IPS-15b (cell line): ENCODE measurements around the gene DYNC1I2.

Experiments used
- H3K27me3 ChIP-seq: one replicate; pipeline ENCODE4 v1.6.1; 2013; ENCODE audit warnings: low read length; ENCODE audit not compliant: control insufficient read depth, insufficient read depth
- H3K36me3 ChIP-seq: one replicate; pipeline ENCODE4 v1.6.1; 2013; ENCODE audit warnings: low read length; ENCODE audit not compliant: control insufficient read depth, insufficient read depth
- H3K4me1 ChIP-seq: one replicate; pipeline ENCODE4 v1.6.1; 2013; ENCODE audit warnings: mild to moderate bottlenecking, low read length; ENCODE audit not compliant: control insufficient read depth, insufficient read depth
- H3K4me3 ChIP-seq: one replicate; pipeline ENCODE4 v1.5.1; 2013; ENCODE audit warnings: low read depth, low read length
- H3K9ac ChIP-seq: one replicate; pipeline ENCODE4 v1.6.1; 2013; ENCODE audit warnings: low read depth, mild to moderate bottlenecking, low read length
- H3K9me3 ChIP-seq: one replicate; pipeline ENCODE4 v1.6.1; 2013; ENCODE audit warnings: mild to moderate bottlenecking, low read length; ENCODE audit not compliant: control insufficient read depth, insufficient read depth

The DYNC1I2 gene

GRCh38 chr2:171719660-171720059, 32.4 kb downstream of the DYNC1I2 start:
- Histone ChIP-seq H3K27me3 (no peaks in the 10 kb centered on the region), H3K36me3 (no peaks in the 10 kb centered on the region), H3K4me3 (no peak overlapping the region), H3K9me3 (no peaks in the 10 kb centered on the region), H3K4me1 (peaks cover 3% of the 10 kb centered on the region), H3K9ac (no peak overlapping the region)

DNA sequence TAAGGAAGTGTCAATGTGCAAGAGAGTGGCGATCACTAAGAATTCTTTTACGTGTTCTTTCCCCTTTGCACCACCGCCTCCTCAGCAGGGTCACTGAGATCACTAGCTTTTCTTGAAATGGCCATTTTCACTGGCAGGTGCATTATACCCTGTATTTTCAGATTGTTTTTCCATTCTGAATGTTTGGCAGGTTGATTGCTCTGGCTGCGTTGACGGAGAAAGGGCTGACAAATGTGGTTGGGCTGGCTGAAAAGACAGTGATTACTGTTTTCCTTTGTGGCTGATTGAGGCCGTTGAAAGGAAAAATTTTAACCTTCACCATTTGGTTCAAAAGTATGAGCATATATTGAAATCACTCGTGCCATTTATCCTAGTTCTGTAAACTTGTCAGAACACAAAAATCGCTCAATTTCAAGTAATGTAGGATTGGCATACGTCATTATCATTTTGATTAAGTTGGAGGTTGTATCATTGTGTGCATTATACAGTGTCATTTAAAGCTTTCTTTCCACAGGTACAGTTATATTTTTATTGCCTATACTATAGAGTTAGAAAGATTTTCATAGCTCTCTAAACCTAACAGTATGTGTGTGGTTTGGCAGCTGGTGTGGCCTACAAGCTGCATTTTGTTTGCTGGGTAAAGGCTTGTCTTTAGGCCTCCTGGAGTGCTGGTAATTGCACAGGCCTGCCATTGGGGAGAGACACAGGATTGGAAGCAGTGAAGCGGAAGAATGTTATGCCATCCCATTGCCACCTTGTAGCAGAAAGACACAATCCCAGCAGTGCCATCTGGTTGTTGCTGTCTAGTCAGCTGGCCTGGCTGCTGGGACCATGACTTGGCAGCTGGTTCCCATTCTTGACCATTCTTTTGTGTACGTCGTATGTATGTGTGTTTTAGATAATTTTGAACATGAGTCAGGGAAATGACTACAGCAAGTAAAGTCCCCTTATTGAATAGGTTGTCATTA, 36.7 kb downstream of the DYNC1I2 start:
- no peaks in the 10 kb centered on the region for H3K27me3 ChIP-seq
- peaks cover 3% of the 10 kb centered on the region for H3K4me1 ChIP-seq
- H3K9ac ChIP-seq: no peak overlapping the region
- no peak overlapping the region for H3K4me3 ChIP-seq
- H3K9me3 ChIP-seq: no peaks in the 10 kb centered on the region
- H3K36me3 ChIP-seq: peaks cover 7% of the 10 kb centered on the region

- H3K36me3 ChIP-seq: peaks cover 7% of the 10 kb centered on the region
- H3K9ac ChIP-seq: no peak overlapping the region
- H3K27me3 ChIP-seq: no peaks in the 10 kb centered on the region
- H3K4me1 ChIP-seq: peaks cover 3% of the 10 kb centered on the region
- no peaks in the 10 kb centered on the region for H3K9me3 ChIP-seq
- H3K4me3 ChIP-seq: no peak overlapping the region
Measured at GRCh38 chr2:171726847-171727450, 39.7 kb downstream of the DYNC1I2 start.

- Histone ChIP-seq H3K36me3 (peaks cover 7% of the 10 kb centered on the region), H3K9me3 (no peaks in the 10 kb centered on the region), H3K4me1 (peaks cover 1% of the 10 kb centered on the region), H3K27me3 (no peaks in the 10 kb centered on the region), H3K4me3 (no peak overlapping the region), H3K9ac (no peak overlapping the region)
Measured at GRCh38 chr2:171728989-171729951, 42.0 kb downstream of the DYNC1I2 start.

- no peaks in the 10 kb centered on the region for H3K4me1 ChIP-seq
- no peak overlapping the region for H3K4me3 ChIP-seq
- H3K9me3 ChIP-seq: no peaks in the 10 kb centered on the region
- H3K9ac ChIP-seq: no peak overlapping the region
- no peaks in the 10 kb centered on the region for H3K27me3 ChIP-seq
- peaks cover 7% of the 10 kb centered on the region for H3K36me3 ChIP-seq
Measured at GRCh38 chr2:171729952-171730317, 42.7 kb downstream of the DYNC1I2 start.

DNA sequence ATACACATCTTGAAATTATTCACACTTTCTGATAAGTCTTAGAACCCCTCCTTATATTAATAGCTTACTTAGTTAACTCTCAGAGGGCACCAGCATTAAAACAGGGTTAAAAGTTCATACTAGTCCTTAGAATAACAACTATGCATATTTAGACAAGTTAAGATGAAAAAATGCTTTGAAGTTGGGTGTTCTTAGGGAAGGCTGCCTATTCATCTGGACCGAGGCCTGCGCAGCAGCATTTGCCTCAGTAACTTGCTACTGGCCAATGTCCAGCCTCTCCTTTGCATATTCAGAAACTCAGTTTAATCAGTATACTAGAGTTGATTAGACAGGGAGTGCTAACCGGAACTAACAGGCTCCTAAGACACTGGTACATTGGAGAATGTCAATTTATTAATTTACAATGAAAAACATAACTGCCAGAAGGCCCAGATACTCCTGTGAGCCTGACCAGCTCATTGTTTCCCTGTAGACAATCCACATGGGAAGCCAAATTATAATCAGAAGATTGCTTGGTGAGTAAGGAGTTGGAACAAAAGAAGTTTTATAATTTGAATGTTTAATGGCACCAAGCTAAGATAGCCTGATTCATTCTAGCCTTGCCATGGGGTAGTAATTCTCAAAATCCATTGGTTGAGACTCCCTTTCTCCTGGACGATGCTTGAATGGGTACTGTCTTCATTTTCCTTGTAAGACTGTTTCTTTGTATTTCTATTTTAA, 48.9 kb downstream of the DYNC1I2 start:
- Histone ChIP-seq H3K9me3 (no peaks in the 10 kb centered on the region), H3K27me3 (no peaks in the 10 kb centered on the region), H3K4me3 (no peak overlapping the region), H3K9ac (no peak overlapping the region), H3K36me3 (peaks cover 4% of the 10 kb centered on the region), H3K4me1 (no peaks in the 10 kb centered on the region)

GRCh38 chr2:171741189-171741588, 53.9 kb downstream of the DYNC1I2 start:
- Histone ChIP-seq H3K4me1 (no peaks in the 10 kb centered on the region), H3K9ac (no peak overlapping the region), H3K9me3 (no peaks in the 10 kb centered on the region), H3K36me3 (peaks cover 4% of the 10 kb centered on the region), H3K4me3 (no peak overlapping the region), H3K27me3 (no peaks in the 10 kb centered on the region)

DNA sequence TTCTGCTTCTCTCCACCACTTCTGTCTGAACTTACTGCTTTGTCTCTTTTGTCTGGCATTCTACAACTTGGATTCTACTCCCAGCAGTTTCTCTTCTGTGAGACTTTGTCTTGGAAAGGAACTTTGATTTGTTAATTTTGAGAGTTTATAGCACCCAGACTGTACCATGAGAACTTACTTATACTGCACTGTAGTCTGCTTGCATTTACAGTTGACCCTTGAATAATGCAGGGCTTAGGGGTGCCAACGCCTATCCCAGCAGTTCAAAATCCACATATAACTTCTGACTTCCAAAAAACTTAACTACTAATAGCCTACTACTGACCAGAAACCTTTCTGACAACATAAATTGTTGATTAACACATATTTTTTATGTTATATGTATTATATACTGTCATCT, 55.5 kb downstream of the DYNC1I2 start:
- Histone ChIP-seq H3K9ac (no peak overlapping the region), H3K36me3 (peaks cover 4% of the 10 kb centered on the region)

DNA sequence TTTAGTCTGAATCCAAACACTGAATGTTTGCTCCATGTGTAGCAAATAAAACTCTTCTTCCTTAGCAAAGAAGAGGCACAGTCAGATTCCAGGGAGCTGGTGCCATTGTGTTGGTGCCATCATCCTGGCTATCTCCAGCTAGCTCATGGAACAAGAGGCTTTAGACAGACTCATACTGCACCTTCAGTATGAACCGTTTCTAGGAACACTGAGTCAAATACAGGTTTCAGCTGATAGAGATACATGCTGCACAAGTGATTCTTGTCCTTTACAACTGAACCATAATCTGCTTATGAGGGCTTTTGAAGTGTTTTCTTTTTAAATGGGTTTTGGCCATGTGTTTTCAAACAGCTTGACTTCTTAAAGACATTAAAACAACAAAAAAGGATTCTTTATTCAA, 57.9 kb downstream of the DYNC1I2 start:
- Histone ChIP-seq H3K4me1 (no peaks in the 10 kb centered on the region), H3K27me3 (no peaks in the 10 kb centered on the region), H3K9me3 (no peaks in the 10 kb centered on the region), H3K36me3 (no peaks in the 10 kb centered on the region), H3K9ac (no peak overlapping the region), H3K4me3 (no peak overlapping the region)

More for the DNA sequence above, 55.5 kb downstream of the DYNC1I2 start:
- H3K4me3 ChIP-seq: no peak overlapping the region
- H3K9me3 ChIP-seq: no peaks in the 10 kb centered on the region
- no peaks in the 10 kb centered on the region for H3K4me1 ChIP-seq
- H3K27me3 ChIP-seq: no peaks in the 10 kb centered on the region

DNA sequence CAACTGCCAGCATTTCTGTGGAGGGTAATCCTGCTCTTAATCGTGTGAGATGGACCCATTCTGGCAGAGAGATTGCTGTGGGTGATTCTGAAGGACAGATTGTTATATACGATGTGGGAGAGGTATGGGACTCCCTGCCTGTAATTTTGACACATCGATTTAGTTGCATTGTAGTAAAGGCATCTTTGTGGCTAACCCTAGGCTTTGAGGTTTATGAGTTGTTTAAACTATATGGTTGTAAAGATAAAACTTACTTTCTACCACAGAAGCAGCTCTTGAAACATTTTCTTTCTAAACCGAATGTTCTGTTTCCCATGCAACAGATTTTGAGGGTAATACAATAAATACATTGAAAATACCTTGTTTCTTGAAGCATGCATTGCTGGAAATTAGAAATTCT, 58.5 kb downstream of the DYNC1I2 start:
- no peak overlapping the region for H3K4me3 ChIP-seq
- H3K36me3 ChIP-seq: no peaks in the 10 kb centered on the region
- H3K27me3 ChIP-seq: no peaks in the 10 kb centered on the region

DNA sequence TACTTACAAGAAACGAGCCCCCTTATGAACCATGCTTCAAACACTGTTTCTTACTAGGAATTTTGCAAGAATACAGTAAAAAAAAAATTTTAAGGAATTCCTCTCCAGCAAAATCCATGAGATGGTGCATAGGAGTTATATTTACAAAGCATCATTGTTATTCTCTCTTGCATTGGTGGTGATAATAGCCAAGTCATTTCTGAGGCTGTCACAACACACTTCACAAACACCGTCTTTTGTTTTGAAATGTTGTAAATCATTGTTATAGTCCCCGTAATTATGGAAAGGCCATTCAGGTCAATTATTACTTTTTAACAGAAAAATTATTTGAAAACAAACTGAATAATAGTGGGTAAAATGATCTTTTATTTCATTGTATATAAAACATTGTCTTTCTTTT, 60.1 kb downstream of the DYNC1I2 start:
- no peaks in the 10 kb centered on the region for H3K36me3 ChIP-seq
- no peaks in the 10 kb centered on the region for H3K4me1 ChIP-seq
- no peaks in the 10 kb centered on the region for H3K9me3 ChIP-seq
- H3K9ac ChIP-seq: no peak overlapping the region
- H3K27me3 ChIP-seq: no peaks in the 10 kb centered on the region
- H3K4me3 ChIP-seq: no peak overlapping the region

More for the DNA sequence above, 58.5 kb downstream of the DYNC1I2 start:
- Histone ChIP-seq H3K9ac (no peak overlapping the region), H3K4me1 (no peaks in the 10 kb centered on the region), H3K9me3 (no peaks in the 10 kb centered on the region)
